HCT116 (cell line): ENCODE measurements around the gene NFKB1. TPM values are rescaled to one million over a fixed set of nuclear protein-coding genes. Genes with fewer than 3 reads are reported as not detected.

ENCODE experiments used
- ATAC-seq: fragments of 200-7000 bp; cut with Tn5 transposase; 2 replicates; pipeline ENCODE4 v1.9.1; 2020; ENCODE audit warnings: mild to moderate bottlenecking, moderate library complexity
- BruUV-seq: library from RNA; stranded (reverse); fragments of 400-500 nt; replicated peaks from 2 replicates; lab custom pipeline; 2021; lab: Mats Ljungman, UMichigan
- CTCF ChIA-PET: fragments of 300-600 bp; sonication (Branson Sonifier 250); formaldehyde crosslinking; loops from one replicate; lab custom pipeline; 2021; ENCODE audit warnings: antibody characterized with exemption; lab: Charles Lee
- POLR2A ChIA-PET: fragments of 300-600, 350-600 bp; sonication (Branson Sonifier 250); formaldehyde crosslinking; loops from one replicate; lab custom pipeline; 2021; ENCODE audit warnings: antibody characterized with exemption; lab: Charles Lee
- RAD21 ChIA-PET, 2 experiments: fragments of 300-600 bp; sonication (Branson Sonifier 250); formaldehyde crosslinking; loops; one replicate each; lab custom pipeline; 2023; ENCODE audit warnings: low total read pairs in 2 of 2; ENCODE audit not compliant: uncharacterized antibody in 2 of 2, unreplicated experiment in 2 of 2, low non-redundant PET in 1 of 2; lab: Charles Lee
- DNase-seq: peaks from one replicate; pipeline ENCODE4 v3.0.0-alpha.2; 2010; ENCODE audit warnings: low read depth, low spot score
- H2AFZ ChIP-seq: fragments of 200-600 bp; shearing (Covaris generic), sonication (generic); 2 replicates; pipeline ENCODE4 v1.6.1; 2017; ENCODE audit warnings: low read depth, mixed run types, mixed read lengths, antibody characterized with exemption, low read length; ENCODE audit not compliant: poor library complexity, severe bottlenecking
- H3K27ac ChIP-seq: 2 replicates; pipeline ENCODE4 v1.5.1; 2012; ENCODE audit warnings: low read depth, low read length
- H3K27me3 ChIP-seq: fragments of 200-600 bp; sonication (generic); 2 replicates; pipeline ENCODE4 v1.6.1; 2016; ENCODE audit warnings: mixed run types, low read length, mixed read lengths; ENCODE audit not compliant: insufficient read depth
- H3K36me3 ChIP-seq, 2 experiments: fragments of 200-500 bp in 1 of 2; fragments of 200-600 bp in 1 of 2; sonication (Bioruptor generic) in 1 of 2; sonication (generic) in 1 of 2; 2 replicates each; pipeline versions ENCODE4 v1.5.1 to v1.6.1; 2014 to 2016; ENCODE audit warnings: low read length in 2 of 2, inconsistent platforms in 1 of 2, mixed read lengths in 1 of 2, mixed run types in 1 of 2; ENCODE audit not compliant: insufficient read depth in 2 of 2, control insufficient read depth in 1 of 2
- H3K4me1 ChIP-seq, 2 experiments: fragments of 200-600 bp in 1 of 2; sonication (generic) in 1 of 2; 2 replicates each; pipeline versions ENCODE4 v1.5.1 to v1.6.1; 2012 to 2017; ENCODE audit warnings: low read length in 2 of 2, inconsistent platforms in 1 of 2, mild to moderate bottlenecking in 1 of 2, mixed read lengths in 1 of 2, mixed run types in 1 of 2, moderate library complexity in 1 of 2; ENCODE audit not compliant: insufficient read depth in 2 of 2, control insufficient read depth in 1 of 2
- H3K4me2 ChIP-seq: fragments of 200-600 bp; sonication (generic); 2 replicates; pipeline ENCODE4 v1.6.1; 2017; ENCODE audit warnings: mixed run types, low read length, mixed read lengths
- H3K4me3 ChIP-seq, 2 experiments: fragments of 200-600 bp in 1 of 2; sonication (generic) in 1 of 2; replicated peaks in 1 of 2; 2 replicates each; pipeline ENCODE4 v1.5.1; 2011 to 2016; ENCODE audit warnings: low read length in 2 of 2, control low read depth in 1 of 2, low read depth in 1 of 2, mild to moderate bottlenecking in 1 of 2, mixed read lengths in 1 of 2, mixed run types in 1 of 2
- H3K79me2 ChIP-seq: fragments of 200-600 bp; sonication (generic); 2 replicates; pipeline ENCODE4 v1.6.1; 2017; ENCODE audit warnings: mild to moderate bottlenecking, mixed run types, low read length, moderate library complexity, mixed read lengths; ENCODE audit not compliant: insufficient read depth
- H3K9ac ChIP-seq: fragments of 200-600 bp; sonication (generic); 2 replicates; pipeline ENCODE4 v1.6.1; 2016; ENCODE audit warnings: low read length, mixed read lengths
- H3K9me2 ChIP-seq: fragments of 200-600 bp; sonication (generic), shearing (Covaris generic); 2 replicates; pipeline ENCODE4 v1.6.1; 2017; ENCODE audit warnings: mixed run types, mild to moderate bottlenecking, moderate library complexity; ENCODE audit not compliant: insufficient read depth
- H3K9me3 ChIP-seq, 2 experiments: fragments of 200-500 bp in 1 of 2; fragments of 200-600 bp in 1 of 2; sonication (Bioruptor generic) in 1 of 2; sonication (generic) in 1 of 2; 2 replicates each; pipeline ENCODE4 v1.6.1; 2014 to 2017; ENCODE audit warnings: low read length in 2 of 2, mixed read lengths in 2 of 2, inconsistent platforms in 1 of 2, low read depth in 1 of 2, mild to moderate bottlenecking in 1 of 2, mixed run types in 1 of 2, moderate library complexity in 1 of 2; ENCODE audit not compliant: control insufficient read depth in 1 of 2, insufficient read depth in 1 of 2
- H4K20me1 ChIP-seq: fragments of 200-600 bp; sonication (generic), shearing (Covaris generic); 2 replicates; pipeline ENCODE4 v1.6.1; 2017; ENCODE audit warnings: mixed run types, mild to moderate bottlenecking, moderate library complexity; ENCODE audit not compliant: insufficient read depth
- CBX3 ChIP-seq: IDR thresholded peaks from 2 replicates; pipeline ENCODE4 v1.6.1; 2012; ENCODE audit warnings: low read depth
- CEBPB ChIP-seq: IDR thresholded peaks from 2 replicates; pipeline ENCODE4 v1.6.1; 2012; ENCODE audit warnings: low read depth
- ELF1 ChIP-seq: IDR thresholded peaks from 2 replicates; pipeline ENCODE4 v1.6.1; 2012; ENCODE audit warnings: low read depth, borderline replicate concordance
- EZH2 ChIP-seq: fragments of 200-600 bp; sonication (generic); IDR thresholded peaks from 2 replicates; pipeline ENCODE4 v1.6.1; 2017; ENCODE audit warnings: antibody characterized with exemption, mixed run types
- FOSL1 ChIP-seq: IDR thresholded peaks from 2 replicates; pipeline ENCODE4 v1.6.1; 2012; ENCODE audit warnings: low read depth
- POLR2A ChIP-seq: IDR thresholded peaks from 2 replicates; pipeline ENCODE4 v1.7.0; 2011; ENCODE audit warnings: borderline replicate concordance; ENCODE audit not compliant: insufficient read depth, insufficient read length; ENCODE audit errors: extremely low read depth
- POLR2AphosphoS5 ChIP-seq: IDR thresholded peaks from 2 replicates; pipeline ENCODE4 v1.6.1; 2011; ENCODE audit warnings: mild to moderate bottlenecking, low read depth, low read length, moderate library complexity
- RAD21 ChIP-seq: IDR thresholded peaks from 2 replicates; pipeline ENCODE4 v1.6.1; 2012; ENCODE audit warnings: low read depth, mild to moderate bottlenecking
- SIN3A ChIP-seq: IDR thresholded peaks from 2 replicates; pipeline ENCODE4 v1.6.1; 2012; ENCODE audit warnings: low read depth
- SP1 ChIP-seq: IDR thresholded peaks from 2 replicates; pipeline ENCODE4 v1.6.1; 2012; ENCODE audit warnings: low read depth
- SRF ChIP-seq: IDR thresholded peaks from 2 replicates; pipeline ENCODE4 v1.6.1; 2012; ENCODE audit warnings: low read depth
- TCF7L2 ChIP-seq: IDR thresholded peaks from 2 replicates; pipeline ENCODE4 v1.7.0; 2011; ENCODE audit warnings: borderline replicate concordance, inconsistent platforms; ENCODE audit not compliant: insufficient read depth, insufficient read length; ENCODE audit errors: extremely low read depth
- YY1 ChIP-seq: IDR thresholded peaks from 2 replicates; pipeline ENCODE4 v1.6.1; 2011; ENCODE audit warnings: low read length, low read depth, moderate library complexity, mild to moderate bottlenecking; ENCODE audit not compliant: insufficient replicate concordance; ENCODE audit errors: extremely low read depth
- ZFX ChIP-seq: fragments of 450-650 bp; IDR thresholded peaks from 2 replicates; pipeline ENCODE4 v1.6.1; 2017
- ZNF274 ChIP-seq: fragments of 200-500 bp; sonication (Bioruptor generic); IDR thresholded peaks from 2 replicates; pipeline ENCODE4 v1.6.1; 2014; ENCODE audit warnings: mild to moderate bottlenecking, low read depth, low read length, inconsistent platforms
- intact Hi-C: fragments of 100-400 bp; cut with micrococcal nuclease; formaldehyde crosslinking; loops from 2 replicates; pipeline ENCODE4 v1.10.0; 2022
- total RNA-seq: library from RNA; stranded (reverse); gene quantifications from one replicate; pipeline ENCODE4 v1.2.1, GENCODE V29; 2021; ENCODE audit not compliant: unreplicated experiment
- TF ChIP-seq, protein P1 (sequence below): IDR thresholded peaks from 2 replicates; pipeline ENCODE4 v1.6.1; 2012
- TF ChIP-seq, protein P2 (sequence below): IDR thresholded peaks from 2 replicates; pipeline ENCODE4 v1.6.1; 2012; ENCODE audit warnings: low read depth
- TF ChIP-seq, protein P3 (sequence below): IDR thresholded peaks from 2 replicates; pipeline ENCODE4 v1.6.1; 2012
- TF ChIP-seq, protein P4 (sequence below): IDR thresholded peaks from 2 replicates; pipeline ENCODE4 v1.6.1; 2011; ENCODE audit warnings: mild to moderate bottlenecking, low read length, moderate library complexity; ENCODE audit not compliant: insufficient replicate concordance; ENCODE audit errors: extremely low read depth

Gene NFKB1
- total RNA-seq, 1 experiment from 2014 or later, result 29.4 TPM

DNA sequence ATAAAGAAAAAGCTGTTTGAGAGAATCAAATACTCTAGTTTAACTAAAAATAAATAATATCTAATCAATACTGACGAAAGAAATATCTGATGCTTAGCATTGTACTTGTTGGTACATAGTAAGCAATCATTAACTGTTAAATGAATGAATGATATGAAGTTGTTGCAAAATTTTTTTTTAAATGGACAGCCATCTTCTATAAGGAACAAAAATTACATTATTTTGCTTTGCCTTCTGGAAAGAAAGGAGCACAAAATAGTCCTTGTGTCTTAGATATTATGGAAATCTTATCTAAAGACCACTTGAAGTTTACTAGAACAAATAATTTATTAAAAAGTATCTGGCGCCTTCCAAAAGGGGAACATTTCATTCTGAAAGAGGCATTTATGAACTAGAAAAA is 4.5 kb downstream of the NFKB1 start (continued):
- TF ChIP-seq SRF, result no peak
- TF ChIP-seq, protein P1, sequence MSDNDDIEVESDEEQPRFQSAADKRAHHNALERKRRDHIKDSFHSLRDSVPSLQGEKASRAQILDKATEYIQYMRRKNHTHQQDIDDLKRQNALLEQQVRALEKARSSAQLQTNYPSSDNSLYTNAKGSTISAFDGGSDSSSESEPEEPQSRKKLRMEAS, result no peak

DNA sequence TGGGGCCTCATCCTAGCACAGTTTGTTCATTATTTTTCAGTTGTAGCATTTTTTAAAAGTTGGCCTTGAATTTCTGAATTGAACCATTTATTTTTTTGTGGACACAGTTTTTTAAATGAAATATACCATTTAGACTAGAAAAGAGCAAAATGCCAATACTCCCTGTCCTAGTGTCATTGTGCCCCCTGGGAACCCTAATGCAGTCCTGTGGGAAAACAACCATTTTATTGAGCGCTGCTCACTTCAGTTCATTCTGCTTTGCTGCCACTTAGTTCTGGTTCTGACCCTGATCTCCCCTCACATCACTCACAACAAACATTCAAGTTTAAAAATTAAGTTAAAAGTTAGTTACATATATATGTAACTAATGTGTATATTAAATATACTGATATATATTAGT is 5.4 kb downstream of the NFKB1 start:
- ATAC-seq (no peak), DNase-seq (no peak)
- Histone ChIP-seq H3K9me2 (no peaks in the 10 kb centered on the region), H3K4me3 (no peak overlapping the region), H4K20me1 (no peaks in the 10 kb centered on the region), H3K9me3 (no peaks in the 10 kb centered on the region), H3K27me3 (no peaks in the 10 kb centered on the region), H3K9ac (no peak overlapping the region), H2AFZ (no peak overlapping the region), H3K4me2 (no peak overlapping the region), H3K36me3 (no peaks in the 10 kb centered on the region), H3K79me2 (peaks cover 87% of the 10 kb centered on the region), H3K27ac (no peak overlapping the region), H3K4me1 (peaks cover 11 to 17% of the 10 kb centered on the region in 2 experiments)
- POLR2A ChIA-PET, result no interaction called here
- no TSS peak for BruUV-seq
- RAD21 ChIA-PET, result no interaction called here
- intact Hi-C loops, result no loop called here
- CTCF ChIA-PET, result no interaction called here
- TF ChIP-seq, protein P2, sequence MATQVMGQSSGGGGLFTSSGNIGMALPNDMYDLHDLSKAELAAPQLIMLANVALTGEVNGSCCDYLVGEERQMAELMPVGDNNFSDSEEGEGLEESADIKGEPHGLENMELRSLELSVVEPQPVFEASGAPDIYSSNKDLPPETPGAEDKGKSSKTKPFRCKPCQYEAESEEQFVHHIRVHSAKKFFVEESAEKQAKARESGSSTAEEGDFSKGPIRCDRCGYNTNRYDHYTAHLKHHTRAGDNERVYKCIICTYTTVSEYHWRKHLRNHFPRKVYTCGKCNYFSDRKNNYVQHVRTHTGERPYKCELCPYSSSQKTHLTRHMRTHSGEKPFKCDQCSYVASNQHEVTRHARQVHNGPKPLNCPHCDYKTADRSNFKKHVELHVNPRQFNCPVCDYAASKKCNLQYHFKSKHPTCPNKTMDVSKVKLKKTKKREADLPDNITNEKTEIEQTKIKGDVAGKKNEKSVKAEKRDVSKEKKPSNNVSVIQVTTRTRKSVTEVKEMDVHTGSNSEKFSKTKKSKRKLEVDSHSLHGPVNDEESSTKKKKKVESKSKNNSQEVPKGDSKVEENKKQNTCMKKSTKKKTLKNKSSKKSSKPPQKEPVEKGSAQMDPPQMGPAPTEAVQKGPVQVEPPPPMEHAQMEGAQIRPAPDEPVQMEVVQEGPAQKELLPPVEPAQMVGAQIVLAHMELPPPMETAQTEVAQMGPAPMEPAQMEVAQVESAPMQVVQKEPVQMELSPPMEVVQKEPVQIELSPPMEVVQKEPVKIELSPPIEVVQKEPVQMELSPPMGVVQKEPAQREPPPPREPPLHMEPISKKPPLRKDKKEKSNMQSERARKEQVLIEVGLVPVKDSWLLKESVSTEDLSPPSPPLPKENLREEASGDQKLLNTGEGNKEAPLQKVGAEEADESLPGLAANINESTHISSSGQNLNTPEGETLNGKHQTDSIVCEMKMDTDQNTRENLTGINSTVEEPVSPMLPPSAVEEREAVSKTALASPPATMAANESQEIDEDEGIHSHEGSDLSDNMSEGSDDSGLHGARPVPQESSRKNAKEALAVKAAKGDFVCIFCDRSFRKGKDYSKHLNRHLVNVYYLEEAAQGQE, result no peak
- no peak for TF ChIP-seq RAD21
- TF ChIP-seq SP1, result no peak
- TF ChIP-seq, protein P3, sequence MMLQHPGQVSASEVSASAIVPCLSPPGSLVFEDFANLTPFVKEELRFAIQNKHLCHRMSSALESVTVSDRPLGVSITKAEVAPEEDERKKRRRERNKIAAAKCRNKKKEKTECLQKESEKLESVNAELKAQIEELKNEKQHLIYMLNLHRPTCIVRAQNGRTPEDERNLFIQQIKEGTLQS, result no peak
- no peak for TF ChIP-seq ZFX
- no peak for TF ChIP-seq SRF
- TF ChIP-seq CEBPB, result no peak
- TF ChIP-seq ELF1, result no peak
- TF ChIP-seq, protein P4, sequence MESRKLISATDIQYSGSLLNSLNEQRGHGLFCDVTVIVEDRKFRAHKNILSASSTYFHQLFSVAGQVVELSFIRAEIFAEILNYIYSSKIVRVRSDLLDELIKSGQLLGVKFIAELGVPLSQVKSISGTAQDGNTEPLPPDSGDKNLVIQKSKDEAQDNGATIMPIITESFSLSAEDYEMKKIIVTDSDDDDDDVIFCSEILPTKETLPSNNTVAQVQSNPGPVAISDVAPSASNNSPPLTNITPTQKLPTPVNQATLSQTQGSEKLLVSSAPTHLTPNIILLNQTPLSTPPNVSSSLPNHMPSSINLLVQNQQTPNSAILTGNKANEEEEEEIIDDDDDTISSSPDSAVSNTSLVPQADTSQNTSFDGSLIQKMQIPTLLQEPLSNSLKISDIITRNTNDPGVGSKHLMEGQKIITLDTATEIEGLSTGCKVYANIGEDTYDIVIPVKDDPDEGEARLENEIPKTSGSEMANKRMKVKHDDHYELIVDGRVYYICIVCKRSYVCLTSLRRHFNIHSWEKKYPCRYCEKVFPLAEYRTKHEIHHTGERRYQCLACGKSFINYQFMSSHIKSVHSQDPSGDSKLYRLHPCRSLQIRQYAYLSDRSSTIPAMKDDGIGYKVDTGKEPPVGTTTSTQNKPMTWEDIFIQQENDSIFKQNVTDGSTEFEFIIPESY, result no peak
- no peak for TF ChIP-seq ZNF274
- no peak for TF ChIP-seq SIN3A
- no peak for TF ChIP-seq POLR2A
- TF ChIP-seq EZH2, result no peak
- TF ChIP-seq CBX3, result no peak
- TF ChIP-seq, protein P1, result no peak
- no peak for TF ChIP-seq POLR2AphosphoS5
- TF ChIP-seq TCF7L2, result no peak
- no peak for TF ChIP-seq FOSL1
- no peak for TF ChIP-seq YY1
